Measurements from ENCODE around the gene NME8.

The NME8 gene

DNA sequence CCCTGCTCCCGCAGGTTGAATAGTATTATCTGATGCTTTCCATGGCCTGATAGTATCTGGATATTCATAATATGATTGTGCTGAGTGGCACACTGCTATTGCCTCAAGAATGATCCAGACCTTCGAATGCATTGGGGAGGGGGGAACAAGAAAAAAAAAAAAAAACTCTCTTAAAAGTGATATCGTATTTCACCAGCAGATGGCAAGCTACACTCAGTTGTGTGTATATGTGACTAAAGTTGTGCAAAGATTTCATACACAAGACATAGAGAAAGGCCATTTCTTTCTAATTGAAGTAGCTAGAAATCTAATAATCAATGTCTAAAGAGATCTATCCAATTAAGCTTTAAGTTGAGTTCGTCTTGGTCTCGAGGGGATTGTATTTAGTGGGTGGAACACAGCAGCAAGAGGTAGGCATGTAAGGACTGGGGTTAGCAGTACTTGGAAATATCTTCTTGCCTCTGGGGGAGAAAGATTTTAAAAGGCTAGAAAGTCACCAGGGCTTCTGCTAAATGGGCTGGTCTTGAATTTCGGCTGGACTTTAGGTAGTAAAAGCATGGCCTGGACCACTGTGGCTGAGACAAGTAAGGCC is 52.9 kb downstream of the NME8 start:
- DNase-seq: peak; percentile 37

DNA sequence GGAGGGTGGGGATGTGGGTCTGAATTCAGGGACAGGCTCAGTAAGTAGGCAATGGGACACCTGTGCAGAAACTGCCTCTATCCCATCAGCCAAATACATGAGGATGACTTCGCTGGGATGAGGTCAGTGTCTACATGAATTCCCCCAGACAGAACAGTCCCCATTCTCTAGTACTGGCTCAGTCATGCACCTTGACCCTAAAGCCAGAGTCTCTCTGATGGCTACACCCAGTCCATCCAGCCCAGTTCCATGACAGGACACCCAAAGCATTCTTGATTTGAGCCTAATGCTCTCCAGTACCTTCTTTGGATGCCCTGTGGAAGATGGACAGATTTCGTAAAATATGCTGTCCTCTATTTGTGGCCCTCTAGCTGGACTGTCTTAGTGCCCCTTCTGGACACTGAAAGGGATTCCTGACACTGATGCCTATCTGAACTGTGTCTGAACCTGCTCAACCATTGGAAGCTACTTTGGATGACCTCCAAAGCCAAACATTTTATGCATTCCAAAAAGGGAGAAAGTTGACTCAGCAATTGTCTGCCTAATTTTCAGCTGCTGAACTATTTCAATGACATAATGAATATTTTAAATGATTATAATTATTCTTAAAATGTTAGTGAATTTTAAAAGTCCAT is 53.6 kb downstream of the NME8 start:
- no peak for DNase-seq

DNA sequence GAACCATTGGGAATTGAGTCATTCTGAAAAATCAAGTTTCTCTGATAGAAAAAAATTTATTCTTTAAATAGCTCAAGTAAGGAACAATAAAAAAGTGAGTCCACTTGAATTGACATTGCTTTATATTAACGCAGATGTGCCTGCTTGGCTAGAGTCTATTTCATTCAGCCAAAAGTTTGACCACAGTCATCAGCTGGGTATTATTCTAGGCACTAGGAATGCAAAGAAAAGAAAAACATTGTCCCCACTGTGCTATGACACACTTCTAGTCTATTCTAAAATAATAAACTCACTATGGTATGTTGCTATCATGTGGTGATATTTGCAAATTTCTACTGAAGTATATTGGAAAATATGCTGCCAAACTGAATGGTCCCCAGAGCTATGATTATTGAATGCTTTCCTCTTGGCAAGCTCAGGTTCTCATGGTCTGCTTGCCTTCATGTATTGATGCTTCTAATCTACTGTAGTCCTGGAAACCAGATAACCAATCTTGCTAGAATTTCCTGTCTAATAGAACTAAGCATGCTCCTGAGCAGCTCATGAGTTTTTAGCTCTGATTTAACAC is 59.9 kb downstream of the NME8 start:
- no peak for DNase-seq

- no peak for DNase-seq
These were observed 64.4 kb downstream of the NME8 start for GRCh38 chr7:37912756-37913155.

- peak; percentile 13 for DNase-seq
These were observed 67.0 kb downstream of the NME8 start for GRCh38 chr7:37915438-37915837.

- no peak for DNase-seq
These were observed 67.7 kb downstream of the NME8 start for GRCh38 chr7:37916017-37916672.

DNA sequence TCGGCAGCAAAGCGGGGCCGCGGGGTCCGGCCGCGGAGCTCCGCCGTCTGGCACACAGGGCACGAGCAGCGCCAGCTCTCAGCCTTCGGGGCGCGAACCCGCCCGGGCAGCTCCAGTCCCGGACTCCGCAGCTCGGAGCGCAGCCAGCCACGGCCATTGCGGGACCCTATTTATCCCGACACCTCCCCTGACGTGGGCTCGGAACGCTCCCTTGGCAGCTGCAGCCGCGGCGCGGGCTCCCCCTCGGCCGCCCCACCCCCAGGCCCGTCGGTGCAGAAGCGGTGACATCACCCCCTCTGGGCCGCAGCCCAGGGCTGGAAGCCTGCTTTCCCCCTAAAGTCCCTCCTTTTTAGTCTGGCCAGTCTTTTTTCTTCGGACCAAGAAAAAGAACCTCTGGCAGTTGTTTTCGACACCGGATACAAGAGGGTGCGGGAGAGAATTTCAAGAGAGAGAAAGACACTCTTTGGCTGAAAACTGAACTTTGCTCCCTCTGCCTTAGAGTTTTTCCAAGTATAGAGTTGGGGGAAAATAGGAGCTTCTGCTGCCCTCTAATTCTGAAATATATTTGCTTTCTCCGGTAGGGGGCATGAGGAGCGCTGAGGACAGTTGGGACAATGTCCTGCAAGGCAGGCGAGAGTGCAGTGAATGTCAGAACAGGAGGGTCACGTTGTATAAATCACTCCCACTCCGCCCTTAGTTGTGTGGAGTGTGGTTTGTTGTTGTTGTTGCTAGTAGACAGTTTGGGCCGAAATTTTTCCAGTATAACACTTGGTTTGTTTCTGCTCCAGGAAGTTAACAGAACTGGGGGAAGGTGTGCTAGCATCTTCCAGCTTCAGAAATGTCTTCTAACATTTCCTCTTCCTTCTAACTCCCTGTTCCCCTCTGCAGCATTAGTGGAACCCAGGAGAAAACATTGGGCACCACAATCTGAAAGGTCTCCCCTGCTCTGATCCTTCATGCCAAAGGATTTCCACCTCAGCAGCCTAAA is 68.6 kb downstream of the NME8 start, which contains the start of gene SFRP4:
Gene SFRP4, minus strand, starts transcription at position 145 of the 988 bp plus-strand sequence. CDS start 280 bp downstream, outside the sequence.
- DNase-seq: peak; percentile 84

GRCh38 chr7:37918526-37918925 is 70.1 kb downstream of the NME8 start:
- DNase-seq: no peak

DNA sequence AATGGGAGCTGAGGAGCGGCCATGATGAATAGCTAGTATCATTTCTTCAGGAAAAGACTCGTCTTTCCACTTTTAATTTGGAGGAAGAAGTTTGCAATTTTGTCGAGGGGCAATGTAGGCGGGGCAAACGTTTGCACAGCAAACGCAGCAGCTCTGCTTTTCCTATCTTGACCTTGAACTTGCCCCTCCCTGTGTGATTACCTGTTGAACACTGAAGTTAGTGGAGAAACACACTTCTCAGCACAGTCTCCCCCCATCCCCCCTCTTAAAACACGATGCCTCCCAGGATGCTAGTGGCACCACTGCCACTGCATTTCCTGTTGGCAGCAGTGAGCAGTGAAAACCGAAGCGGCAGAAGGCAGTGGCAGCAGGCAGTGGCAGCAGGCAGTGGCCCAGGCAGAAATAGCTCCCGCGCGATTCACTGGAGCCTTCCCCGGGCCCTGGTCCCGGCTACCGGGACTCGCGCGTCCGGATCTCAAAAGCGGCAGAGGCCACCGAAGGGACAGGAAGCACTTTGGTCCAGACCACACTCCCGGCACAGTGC is 72.0 kb downstream of the NME8 start, which contains the start of gene EPDR1:
Gene EPDR1, plus strand, starts transcription at position 336 of the 544 bp plus-strand sequence. CDS start 300 bp downstream, outside the sequence.
- DNase-seq: no peak

DNA sequence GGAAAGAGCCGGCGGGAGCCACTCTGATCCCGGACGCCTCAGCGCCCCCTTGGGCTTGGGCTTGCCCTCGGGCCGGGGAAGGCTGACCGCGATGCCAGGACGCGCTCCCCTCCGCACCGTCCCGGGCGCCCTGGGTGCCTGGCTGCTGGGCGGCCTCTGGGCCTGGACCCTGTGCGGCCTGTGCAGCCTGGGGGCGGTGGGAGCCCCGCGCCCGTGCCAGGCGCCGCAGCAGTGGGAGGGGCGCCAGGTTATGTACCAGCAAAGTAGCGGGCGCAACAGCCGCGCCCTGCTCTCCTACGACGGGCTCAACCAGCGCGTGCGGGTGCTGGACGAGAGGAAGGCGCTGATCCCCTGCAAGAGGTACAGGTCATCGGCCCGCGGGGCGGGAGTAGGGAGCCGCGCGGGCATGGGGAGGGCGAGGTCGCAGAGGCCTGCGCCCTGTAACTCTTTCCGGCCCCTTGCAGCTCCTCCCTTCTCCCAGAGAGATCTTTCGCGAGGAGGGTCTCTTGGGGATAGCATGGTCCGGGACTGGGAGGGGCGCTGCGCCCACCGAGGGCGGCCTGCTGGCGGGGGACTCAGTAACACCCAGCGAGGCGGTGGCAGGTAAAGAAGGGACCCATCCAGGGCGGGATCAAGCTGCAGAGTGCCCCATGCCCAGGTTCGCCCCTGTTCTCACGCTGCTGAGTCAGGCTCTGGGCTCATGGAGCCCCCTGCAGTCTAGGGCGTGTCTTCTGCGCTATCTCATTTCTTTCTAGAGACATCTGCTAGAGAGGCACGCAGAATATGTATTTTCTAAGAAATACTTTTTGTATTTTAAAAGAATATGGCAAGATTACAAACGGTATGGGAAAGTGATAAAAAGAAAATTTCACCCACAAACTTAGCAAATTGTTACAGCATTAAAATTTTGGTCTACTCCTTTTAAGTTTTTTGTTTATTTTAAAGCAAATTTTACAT is 72.7 kb downstream of the NME8 start:
- peak; percentile 93 for DNase-seq

GRCh38 chr7:37921876-37922275 is 73.5 kb downstream of the NME8 start:
- DNase-seq: no peak

GRCh38 chr7:37923996-37924395 is 75.6 kb downstream of the NME8 start:
- DNase-seq: no peak

DNA sequence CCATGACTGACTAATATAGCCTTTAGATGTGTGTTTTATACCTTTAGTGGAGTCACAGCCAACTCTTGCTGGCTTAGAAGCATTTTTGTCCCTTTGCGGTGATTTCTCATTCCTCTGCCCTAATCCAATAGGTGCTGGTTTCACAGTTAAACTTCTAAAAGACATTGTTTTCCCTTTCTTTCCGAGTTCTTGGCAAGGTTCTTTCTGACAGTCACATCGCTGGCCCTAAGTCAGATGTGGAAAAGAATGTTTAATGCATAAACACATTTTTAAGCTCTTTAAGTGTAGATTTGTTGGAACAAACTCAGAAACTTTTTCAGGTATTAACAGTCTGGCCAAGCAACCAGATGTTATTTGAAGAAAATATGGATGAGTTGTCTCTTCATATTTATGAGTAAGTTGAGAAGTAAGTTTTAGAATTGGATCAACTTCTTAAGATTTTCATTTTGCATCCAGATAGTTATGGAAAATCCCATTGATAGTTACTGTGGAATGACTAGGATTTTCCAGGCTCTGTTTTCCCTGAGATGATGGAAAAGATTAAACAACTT is 76.2 kb downstream of the NME8 start:
- DNase-seq: no peak

GRCh38 chr7:37925620-37926019 is 77.2 kb downstream of the NME8 start:
- no peak for DNase-seq

GRCh38 chr7:37927773-37928444 is 79.5 kb downstream of the NME8 start:
- no peak for DNase-seq

DNA sequence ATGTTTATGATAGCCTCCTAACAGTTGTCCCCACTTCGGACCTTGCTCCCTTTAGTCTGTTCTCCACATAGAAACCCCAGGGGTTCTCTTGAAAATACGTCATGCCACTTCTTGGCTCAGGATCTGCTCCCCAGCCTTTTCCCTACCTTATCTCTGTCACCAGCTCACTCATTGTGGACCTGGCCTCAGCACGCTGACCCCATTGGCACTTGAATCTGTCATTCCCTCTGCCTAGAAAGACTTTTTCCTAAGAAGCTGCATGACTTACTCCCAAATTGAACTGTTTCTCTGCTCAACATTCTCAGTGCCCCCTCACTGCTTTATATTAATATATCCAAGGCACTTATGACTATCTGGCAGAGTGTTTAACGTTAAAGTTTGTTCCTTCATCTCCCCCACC is 80.5 kb downstream of the NME8 start:
- DNase-seq: no peak

DNA sequence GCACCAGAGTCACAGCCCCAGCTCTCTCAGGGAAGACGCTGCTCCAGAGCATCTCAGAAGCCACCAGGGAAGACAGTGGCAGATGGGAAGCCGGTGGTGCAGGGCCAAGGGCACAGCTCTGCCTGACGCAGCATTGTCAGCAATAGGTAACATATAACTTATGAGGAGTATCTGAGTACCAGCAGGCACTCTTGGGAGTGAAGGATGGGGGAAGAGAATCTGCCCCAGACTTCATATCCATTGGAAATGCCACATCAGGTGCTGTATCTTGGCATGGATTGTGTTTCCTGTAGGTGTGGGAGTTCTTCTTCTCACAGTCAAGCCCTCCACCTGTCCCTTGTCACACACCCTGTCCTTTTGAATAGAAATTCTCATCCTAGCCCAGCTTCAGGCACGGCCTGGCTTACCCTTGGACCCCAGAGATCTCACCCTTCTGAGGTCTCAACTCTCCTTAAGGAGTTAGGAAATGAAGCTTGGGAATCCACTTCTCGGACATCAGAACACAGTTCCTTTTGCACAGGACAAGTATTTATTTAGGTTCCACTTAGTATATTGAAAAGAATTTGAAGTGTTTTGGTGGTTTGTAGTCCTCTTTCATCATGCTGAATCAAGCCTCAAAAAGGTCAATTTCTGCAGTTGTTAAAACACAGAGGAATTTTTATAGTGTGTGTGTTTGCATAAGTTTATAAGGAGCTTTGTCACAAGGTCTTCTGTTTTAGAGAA is 82.0 kb downstream of the NME8 start:
- DNase-seq: no peak

DNA sequence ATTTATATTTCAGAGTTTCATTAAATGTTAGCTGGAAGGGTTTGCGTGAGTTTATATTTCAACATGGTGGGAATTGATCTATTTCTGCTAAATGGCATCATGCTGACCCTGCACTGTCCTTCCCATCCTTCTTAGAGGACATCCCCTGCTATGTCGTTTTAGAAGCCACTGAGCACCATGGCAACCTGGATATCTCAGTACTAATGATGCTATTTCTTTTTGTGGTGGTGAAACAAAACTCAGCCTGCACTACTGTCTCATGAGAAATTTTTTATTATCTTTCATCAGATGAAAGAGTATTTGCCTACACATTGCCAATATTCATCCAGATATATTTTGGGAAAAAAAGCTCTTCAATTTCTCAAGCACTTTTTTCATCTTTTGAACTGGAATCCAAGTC is 84.1 kb downstream of the NME8 start:
- no peak for DNase-seq

DNA sequence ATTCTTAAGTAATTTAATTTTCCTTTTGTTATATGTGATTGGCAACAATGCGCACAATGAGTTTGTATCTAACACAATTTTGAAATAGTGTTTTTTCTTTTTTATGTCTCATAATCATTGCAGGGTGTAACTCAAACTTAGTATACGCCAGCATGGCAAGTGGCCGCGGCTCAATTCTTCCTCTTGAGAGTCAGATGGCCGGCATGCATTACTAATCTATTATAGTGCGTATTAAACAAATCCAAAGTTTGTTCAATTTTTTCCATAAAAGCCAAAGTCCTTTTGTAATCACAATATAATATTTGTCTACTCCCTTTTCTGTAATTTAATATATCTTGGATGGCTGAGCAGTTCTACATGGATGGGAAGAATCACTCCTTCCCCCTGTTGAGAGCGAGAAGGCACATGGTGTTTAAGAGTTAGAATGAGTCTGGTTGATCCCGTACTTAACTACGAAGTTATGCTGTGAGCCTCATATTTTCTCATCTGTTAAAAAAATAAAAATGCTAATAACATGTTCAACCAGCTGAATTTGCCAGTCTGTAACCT is 84.7 kb downstream of the NME8 start:
- no peak for DNase-seq

Data from right kidney (tissue), 1 donor.